T-cell (primary cell): ENCODE measurements around the gene WDR36. TPM values are rescaled to one million over a fixed set of nuclear protein-coding genes. Genes with fewer than 3 reads are reported as not detected.

Experiments
- ATAC-seq, 4 experiments: fragments of 200-7000 bp in 3 of 4; fragments of 150-1000 bp in 1 of 4; cut with Tn5 transposase; replicated peaks in 1 of 4; 1 replicate in 3 of 4; 2 replicates in 1 of 4; pipeline ENCODE4 v1.10.0; 2021; ENCODE audit warnings: moderate library complexity in 3 of 4, mild to moderate bottlenecking in 2 of 4, moderate number of reproducible peaks in 1 of 4
- CTCF ChIA-PET, 2 donors: fragments of 300-600 bp; sonication (Branson Sonifier 250); formaldehyde crosslinking; loops; one replicate each; lab custom pipeline; 2022; ENCODE audit warnings: antibody characterized with exemption in 2 of 2; lab: Charles Lee
- POLR2A ChIA-PET, 2 donors: fragments of 300-600 bp; sonication (Branson Sonifier 250); formaldehyde crosslinking; loops; one replicate each; lab custom pipeline; 2022; ENCODE audit warnings: antibody characterized with exemption in 2 of 2; lab: Charles Lee
- DNase-seq, 35 experiments: peaks; one replicate each; pipeline versions ENCODE4 v3.0.0 to v3.0.0-alpha.2; 2013 to 2023
- H3K27ac ChIP-seq: one replicate; pipeline ENCODE4 v1.5.1; 2013; ENCODE audit warnings: low read length
- H3K27me3 ChIP-seq, 2 experiments: replicated peaks in 1 of 2; 1 replicate in 1 of 2; 2 replicates in 1 of 2; pipeline versions ENCODE4 v1.6.1 to v1.7.0; 2013; ENCODE audit warnings: low read length in 1 of 2, mixed read lengths in 1 of 2; ENCODE audit not compliant: control insufficient read depth in 2 of 2, insufficient read depth in 2 of 2; ENCODE audit errors: extremely low read depth in 1 of 2
- H3K36me3 ChIP-seq, 2 donors: 1 replicate in 1 of 2; 2 replicates in 1 of 2; pipeline versions ENCODE4 v1.6.1 to v1.7.0; 2013; ENCODE audit warnings: low read length in 1 of 2; ENCODE audit not compliant: control insufficient read depth in 2 of 2, insufficient read depth in 1 of 2; ENCODE audit errors: extremely low read depth in 1 of 2
- H3K4me1 ChIP-seq, 2 experiments: 1 replicate in 1 of 2; 2 replicates in 1 of 2; pipeline versions ENCODE4 v1.6.1 to v1.7.0; 2013; ENCODE audit warnings: low read length in 2 of 2, mixed read lengths in 1 of 2; ENCODE audit not compliant: insufficient read depth in 2 of 2, control insufficient read depth in 1 of 2; ENCODE audit errors: extremely low read depth in 1 of 2
- H3K4me3 ChIP-seq, 2 donors: 1 replicate in 1 of 2; 2 replicates in 1 of 2; pipeline versions ENCODE4 v1.5.1 to v1.7.0; 2013; ENCODE audit warnings: mild to moderate bottlenecking in 2 of 2, low read length in 1 of 2, moderate library complexity in 1 of 2; ENCODE audit not compliant: control insufficient read depth in 1 of 2; ENCODE audit errors: extremely low read depth in 1 of 2
- H3K9me3 ChIP-seq: 2 replicates; pipeline ENCODE4 v1.7.0; 2013
- H3K27ac Mint-ChIP-seq, 2 donors: one replicate each; pipeline ENCODE4 v1.8.0; 2020 to 2021; ENCODE audit warnings: mild to moderate bottlenecking in 2 of 2, mixed read lengths in 2 of 2
- H3K27me3 Mint-ChIP-seq, 2 donors: one replicate each; pipeline ENCODE4 v1.8.0; 2021 to 2022; ENCODE audit warnings: mixed read lengths in 2 of 2
- H3K36me3 Mint-ChIP-seq: one replicate; pipeline ENCODE4 v1.8.0; 2021; ENCODE audit warnings: mixed read lengths
- H3K4me1 Mint-ChIP-seq, 3 donors: one replicate each; pipeline ENCODE4 v1.8.0; 2020 to 2022; ENCODE audit warnings: mixed read lengths in 3 of 3, mild to moderate bottlenecking in 1 of 3
- H3K4me3 Mint-ChIP-seq, 3 donors: one replicate each; pipeline ENCODE4 v1.8.0; 2020 to 2022; ENCODE audit warnings: mild to moderate bottlenecking in 3 of 3, mixed read lengths in 3 of 3, moderate library complexity in 3 of 3
- H3K9me3 Mint-ChIP-seq, 3 donors: one replicate each; pipeline ENCODE4 v1.8.0; 2020 to 2022; ENCODE audit warnings: mixed read lengths in 3 of 3
- WGBS: methylation state at CpG from one replicate; pipeline ENCODE4 v1.1.5; 2013; ENCODE audit warnings: missing lambda C conversion rate; ENCODE audit not compliant: insufficient coverage; 5-methylcytosine and 5-hydroxymethylcytosine counted together
- total RNA-seq, 35 experiments: library from RNA in 6 of 35; stranded (reverse) in 6 of 35; fragments of 120-200 nt in 1 of 35; gene quantifications; one replicate each; pipeline versions ENCODE4 v1.2.1 to v1.2.4 and lab custom pipeline; 2013 to 2026

WDR36 gene
- total RNA-seq, 5 donors from 2014 or later (not counting 1 experiment from before 2014, with no cell fraction given): 22.8 to 30.1 (median 28.0) TPM

DNA sequence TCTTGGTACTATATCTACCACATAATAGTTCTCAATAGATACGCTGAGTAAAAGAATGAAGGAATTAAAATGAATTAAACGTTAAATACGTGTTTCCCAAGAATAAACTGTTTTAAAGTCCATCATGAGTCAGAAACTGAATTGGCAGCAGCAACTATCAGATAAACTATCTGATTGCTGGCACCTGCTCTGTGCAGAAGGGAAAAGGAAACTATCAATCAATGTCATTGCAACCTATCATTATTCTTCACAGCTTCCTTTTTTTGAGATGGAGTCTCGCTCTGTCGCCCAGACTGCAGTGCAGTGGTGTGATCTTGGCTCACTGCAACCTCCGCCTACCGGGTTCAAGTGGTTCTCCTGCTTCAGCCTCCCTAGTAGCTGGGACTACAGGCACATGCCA lies 8.8 kb upstream of the WDR36 start:
- Mint-ChIP-seq H3K4me3 (no peak overlapping the region), H3K27ac (no peak overlapping the region), H3K27me3 (peaks cover 25 to 33% of the 10 kb centered on the region in 2 donors), H3K9me3 (no peaks in the 10 kb centered on the region), H3K36me3 (no peaks in the 10 kb centered on the region), H3K4me1 (no peaks in the 10 kb centered on the region)
- Histone ChIP-seq H3K27me3 (peaks cover 3% of the 10 kb centered on the region in 2 experiments), H3K36me3 (no peaks in the 10 kb centered on the region), H3K27ac (no peak overlapping the region), H3K9me3 (no peaks in the 10 kb centered on the region), H3K4me1 (no peaks in the 10 kb centered on the region), H3K4me3 (no peak overlapping the region)
- CTCF ChIA-PET: interaction anchor here in 1 of 2 donors (0.8 to 1.5 kb wide), 2 partner anchors 9 to 330 kb away, joined by 3 to 9 read pairs; partner anchors contain the start of gene WDR36
- POLR2A ChIA-PET: no interaction called here
- ATAC-seq (no peak), DNase-seq (no peak)
- whole genome bisulfite sequencing: 7% methylated on average over 2 of the region's 7 CpGs

DNA sequence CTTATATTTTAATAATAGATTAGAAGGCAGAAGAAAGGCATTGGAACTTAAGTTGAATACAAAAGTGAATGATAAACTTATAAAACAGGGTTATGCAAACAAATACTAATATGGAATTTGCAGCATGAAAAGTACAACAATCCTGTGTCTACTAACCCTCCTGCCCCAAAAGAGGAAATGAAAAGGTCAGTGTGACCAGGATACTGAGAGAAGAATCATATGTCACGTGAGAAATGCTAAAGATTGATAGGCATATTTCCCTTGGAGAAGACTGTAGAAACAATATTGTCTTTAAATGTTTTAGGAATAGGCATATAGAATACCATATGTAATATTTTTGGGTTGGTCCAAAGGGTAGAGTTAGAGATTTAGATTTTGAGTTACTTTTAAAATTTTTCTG lies 3.8 kb downstream of the WDR36 start:
- H3K27me3 Mint-ChIP-seq: peaks cover 0 to 3% of the 10 kb centered on the region in 2 donors
- no peak overlapping the region for H3K27ac Mint-ChIP-seq
- ChIA-PET CTCF (interaction anchor here in 1 of 2 donors (0.7 kb wide), 1 partner anchor 11 kb away, joined by 4 read pairs; no protein-coding TSS in a partner anchor), POLR2A (no interaction called here)
- peaks cover 5 to 26% of the 10 kb centered on the region in 2 experiments for H3K4me1 ChIP-seq
- peaks cover 44 to 50% (median 50%) of the 10 kb centered on the region in 3 donors for H3K4me1 Mint-ChIP-seq
- H3K9me3 Mint-ChIP-seq: no peaks in the 10 kb centered on the region
- WGBS: no CpG with 5 or more reads among the region's 1 CpG
- no peak for DNase-seq
- H3K4me3 Mint-ChIP-seq: no peak overlapping the region
- no peaks in the 10 kb centered on the region for H3K27me3 ChIP-seq
- H3K4me3 ChIP-seq: no peak overlapping the region
- H3K27ac ChIP-seq: no peak overlapping the region
- H3K9me3 ChIP-seq: no peaks in the 10 kb centered on the region
- no peak for ATAC-seq
- peaks cover 31% of the 10 kb centered on the region for H3K36me3 Mint-ChIP-seq
- peaks cover 5 to 26% of the 10 kb centered on the region in 2 donors for H3K36me3 ChIP-seq

DNA sequence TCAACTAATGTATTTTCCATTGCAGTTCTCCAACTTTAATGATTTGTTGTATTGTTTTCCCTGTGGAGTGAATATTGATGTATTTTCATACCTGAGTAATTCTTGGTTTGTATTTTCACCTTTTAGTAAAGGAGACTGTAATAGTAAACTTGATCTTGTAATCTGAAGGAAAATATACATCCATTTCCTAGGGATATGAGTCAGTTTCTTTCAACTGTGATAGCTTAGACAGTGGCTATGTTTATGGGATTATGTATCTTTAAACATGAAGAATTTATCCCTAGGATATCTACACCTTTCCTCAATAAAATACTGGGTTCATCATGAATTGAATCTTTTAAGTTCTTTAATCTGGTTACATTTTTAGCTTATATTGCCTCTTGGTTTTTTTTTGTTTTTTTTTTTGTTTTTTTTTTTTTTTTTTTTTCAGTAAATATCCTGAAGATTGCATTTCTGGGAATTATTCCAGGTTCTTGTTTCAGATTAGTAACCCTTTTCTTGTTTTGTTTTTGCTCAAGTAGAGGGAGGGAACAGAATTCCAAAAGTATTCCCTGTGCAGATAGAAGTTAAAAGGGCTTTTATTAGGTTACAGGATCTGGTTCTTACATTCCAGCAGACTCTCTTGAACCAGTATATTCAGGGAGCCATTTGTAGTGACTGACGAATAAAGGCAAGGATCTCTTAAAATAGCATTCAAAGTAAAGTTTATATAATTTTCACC lies 7.1 kb downstream of the WDR36 start:
- CTCF ChIA-PET: interaction anchor here (0.6 to 0.7 kb wide), 3 partner anchors 8 to 151 kb away, joined by 5 to 8 read pairs (median 5); no protein-coding TSS in a partner anchor
- no CpG with 5 or more reads among the region's 1 CpG for WGBS
- Histone ChIP-seq H3K4me3 (no peak overlapping the region), H3K36me3 (peaks cover 5 to 44% of the 10 kb centered on the region in 2 donors), H3K9me3 (no peaks in the 10 kb centered on the region), H3K27me3 (no peaks in the 10 kb centered on the region), H3K27ac (no peak overlapping the region), H3K4me1 (peaks cover 0 to 6% of the 10 kb centered on the region in 2 experiments)
- peaks cover 54% of the 10 kb centered on the region for H3K36me3 Mint-ChIP-seq
- H3K4me3 Mint-ChIP-seq: no peak overlapping the region
- peaks cover 23 to 29% (median 26%) of the 10 kb centered on the region in 3 donors for H3K4me1 Mint-ChIP-seq
- ATAC-seq (no peak), DNase-seq (no peak)
- no peak overlapping the region for H3K27ac Mint-ChIP-seq
- H3K9me3 Mint-ChIP-seq: no peaks in the 10 kb centered on the region
- POLR2A ChIA-PET: no interaction called here
- H3K27me3 Mint-ChIP-seq: no peaks in the 10 kb centered on the region

DNA sequence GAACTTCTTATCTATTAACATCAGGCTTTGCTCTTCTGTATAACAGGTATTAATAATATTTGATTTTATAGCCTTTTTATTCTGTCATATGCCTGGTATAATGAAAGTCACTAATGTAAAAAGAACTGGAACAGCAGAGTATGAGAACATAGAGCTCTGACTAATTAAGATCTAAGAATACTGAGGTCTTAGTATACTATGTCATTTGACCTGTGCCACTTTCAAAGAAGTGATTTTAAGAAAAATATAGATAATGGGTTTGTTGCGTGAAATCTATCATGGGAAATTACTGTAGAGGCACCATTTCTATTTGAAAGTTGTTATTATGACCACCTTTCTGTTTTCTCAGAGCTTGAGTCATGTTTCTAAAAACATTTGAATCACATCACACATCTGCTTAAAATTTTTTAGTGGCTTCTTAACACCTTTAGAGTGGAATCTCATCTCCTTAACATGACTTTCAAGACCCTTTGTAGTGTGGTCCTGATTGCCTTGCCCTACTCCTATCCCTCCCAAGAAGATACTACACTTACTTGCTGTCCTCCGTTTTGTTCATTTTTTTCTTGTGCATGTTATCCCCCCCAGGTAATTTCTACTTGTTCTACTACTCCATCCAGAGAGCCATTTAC lies 14.3 kb downstream of the WDR36 start:
- Histone ChIP-seq H3K36me3 (peaks cover 0 to 72% of the 10 kb centered on the region in 2 donors), H3K9me3 (no peaks in the 10 kb centered on the region), H3K27ac (no peak overlapping the region), H3K27me3 (no peaks in the 10 kb centered on the region), H3K4me3 (no peak overlapping the region), H3K4me1 (no peaks in the 10 kb centered on the region)
- no peaks in the 10 kb centered on the region for H3K9me3 Mint-ChIP-seq
- peaks cover 59% of the 10 kb centered on the region for H3K36me3 Mint-ChIP-seq
- DNase-seq: no peak
- H3K27ac Mint-ChIP-seq: no peak overlapping the region
- CTCF ChIA-PET: no interaction called here
- no peaks in the 10 kb centered on the region for H3K27me3 Mint-ChIP-seq
- peaks cover 0 to 5% (median 2%) of the 10 kb centered on the region in 3 donors for H3K4me1 Mint-ChIP-seq
- no peak overlapping the region for H3K4me3 Mint-ChIP-seq
- POLR2A ChIA-PET: no interaction called here
- no peak for ATAC-seq
- 100% methylated on average over 2 of the region's 2 CpGs for WGBS

DNA sequence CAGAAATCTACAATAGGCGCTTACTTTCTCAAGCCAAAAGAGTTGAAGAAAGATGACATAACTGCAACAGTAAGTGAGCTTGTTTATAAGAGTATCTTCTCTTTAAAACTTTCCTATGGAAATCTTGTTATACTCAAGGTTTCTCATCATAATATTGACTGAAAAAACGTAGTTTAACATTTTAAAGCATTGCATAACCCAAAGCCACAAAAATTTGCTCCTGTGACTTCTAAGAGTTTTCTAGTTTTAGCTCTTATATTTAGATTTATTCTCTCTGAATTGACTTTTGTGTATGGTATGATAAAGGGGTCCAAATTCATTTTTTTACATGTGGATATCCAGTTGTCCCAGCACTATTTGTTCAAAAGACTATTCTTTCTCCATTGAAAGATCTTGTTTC lies 15.2 kb downstream of the WDR36 start:
- DNase-seq (no peak), ATAC-seq (no peak)
- Mint-ChIP-seq H3K4me3 (no peak overlapping the region), H3K27me3 (no peaks in the 10 kb centered on the region), H3K9me3 (no peaks in the 10 kb centered on the region), H3K27ac (no peak overlapping the region), H3K4me1 (peaks cover 0 to 5% (median 2%) of the 10 kb centered on the region in 3 donors), H3K36me3 (peaks cover 58% of the 10 kb centered on the region)
- no CpG with 5 or more reads among the region's 2 CpGs for WGBS
- H3K4me3 ChIP-seq: no peak overlapping the region
- H3K9me3 ChIP-seq: no peaks in the 10 kb centered on the region
- CTCF ChIA-PET: interaction anchor here (0.5 to 1.3 kb wide), 2 partner anchors 11 to 481 kb away, joined by 3 to 4 read pairs; no protein-coding TSS in a partner anchor
- no peaks in the 10 kb centered on the region for H3K27me3 ChIP-seq
- POLR2A ChIA-PET: interaction anchor here in 1 of 2 donors (0.6 kb wide), 2 partner anchors 12 to 29 kb away, joined by 4 read pairs; no protein-coding TSS in a partner anchor
- no peaks in the 10 kb centered on the region for H3K4me1 ChIP-seq
- peaks cover 0 to 70% of the 10 kb centered on the region in 2 donors for H3K36me3 ChIP-seq
- no peak overlapping the region for H3K27ac ChIP-seq

DNA sequence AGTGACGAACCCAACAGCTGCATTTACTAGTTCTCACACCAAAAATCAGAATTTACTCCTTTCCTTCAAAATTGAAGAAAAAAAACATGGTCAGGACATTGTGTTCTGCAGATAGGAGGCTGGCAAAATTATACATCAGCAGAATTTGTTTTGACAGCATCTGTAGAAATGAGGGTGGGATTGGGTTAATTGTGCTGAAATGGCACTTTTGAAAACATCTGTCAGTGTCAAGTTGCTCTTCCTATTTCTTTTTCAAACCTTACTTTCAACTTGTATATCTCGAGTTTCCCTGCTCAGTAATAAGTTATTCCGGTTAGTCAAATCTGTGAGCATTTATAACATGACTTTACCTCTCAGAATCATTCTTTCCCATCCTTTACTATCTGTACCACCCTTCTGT lies 19.8 kb downstream of the WDR36 start:
- H3K9me3 ChIP-seq: no peaks in the 10 kb centered on the region
- Mint-ChIP-seq H3K36me3 (peaks cover 43% of the 10 kb centered on the region), H3K4me1 (peaks cover 0 to 5% (median 2%) of the 10 kb centered on the region in 3 donors), H3K4me3 (no peak overlapping the region), H3K27ac (no peak overlapping the region), H3K27me3 (no peaks in the 10 kb centered on the region), H3K9me3 (no peaks in the 10 kb centered on the region)
- H3K36me3 ChIP-seq: peaks cover 0 to 52% of the 10 kb centered on the region in 2 donors
- DNase-seq (no peak), ATAC-seq (no peak)
- POLR2A ChIA-PET: no interaction called here
- CTCF ChIA-PET: no interaction called here
- 100% methylated on average over 2 of the region's 3 CpGs for WGBS
- no peaks in the 10 kb centered on the region for H3K4me1 ChIP-seq
- H3K27ac ChIP-seq: no peak overlapping the region
- no peak overlapping the region for H3K4me3 ChIP-seq
- no peaks in the 10 kb centered on the region for H3K27me3 ChIP-seq
